Right cardiac atrium (tissue), 5 donors: Measurements from ENCODE around the gene SND1. TPM values are rescaled to one million over a fixed set of nuclear protein-coding genes. Genes with fewer than 3 reads are reported as not detected.

Experiments
- ATAC-seq, 2 donors: fragments of 200-7000 bp; cut with Tn5 transposase; one replicate each; pipeline versions ENCODE4 v1.8.0 to v1.9.1; 2020; ENCODE audit warnings: moderate library complexity in 2 of 2, mild to moderate bottlenecking in 1 of 2
- DNase-seq, 3 donors: peaks; one replicate each; pipeline ENCODE4 v3.0.0-alpha.2; 2020
- H3K27ac ChIP-seq: one replicate; pipeline ENCODE4 v1.5.1; 2013; ENCODE audit warnings: mild to moderate bottlenecking, low read length, control low read depth, moderate library complexity
- H3K27me3 ChIP-seq: one replicate; pipeline ENCODE4 v1.6.1; 2013; ENCODE audit not compliant: control insufficient read depth, insufficient read depth
- H3K4me1 ChIP-seq: one replicate; pipeline ENCODE4 v1.6.1; 2013; ENCODE audit warnings: low read length; ENCODE audit not compliant: control insufficient read depth, insufficient read depth
- H3K4me3 ChIP-seq: one replicate; pipeline ENCODE4 v1.5.1; 2013; ENCODE audit warnings: low read length, control low read depth
- H3K9me3 ChIP-seq: one replicate; pipeline ENCODE4 v1.6.1; 2013; ENCODE audit warnings: low read length; ENCODE audit not compliant: control insufficient read depth
- whole genome bisulfite sequencing: extraction: QIAGEN DNeasy Blood & Tissue Kit; methylation state at CpG from one replicate; pipeline ENCODE4 v1.1.7; 2013; 5-methylcytosine and 5-hydroxymethylcytosine counted together
- intact Hi-C, 4 donors: fragments of 100-400 bp; cut with DNase I; formaldehyde crosslinking; loops; one replicate each; pipeline versions ENCODE4 v1.11.0 to v1.14.0; 2022 to 2023
- polyA plus RNA-seq: library from polyadenylated mRNA; stranded (reverse); fragments of 200-250 nt; gene quantifications from one replicate; pipeline ENCODE4 v1.2.3, GENCODE V29; 2013
- total RNA-seq, 4 donors: library from RNA; stranded (reverse); fragmentation: NEBNext Ultra II Directional; extraction: Animal tissue kit (Norgen Biotek cat#: 25700); gene quantifications; one replicate each; pipeline ENCODE4 v1.2.1, GENCODE V29; 2021
- donor health status: healthy with polysubstance abuse.
- donor health status: DM: no; HTN: yes; CAD: no.
- donor health status: DM: no; HTN: no; CAD: no.
- donor health status: DM: no; HTN: yes; CAD: no; lungs with severe emphysema.
- donor health status: DM: yes; HTN: yes; CAD: no.

The SND1 gene
- total and polyA plus RNA-seq, 5 donors, result 50.0 to 107 (median 89.3) TPM

GRCh38 chr7:127791446-127792189 lies 139.6 kb downstream of the SND1 start:
- DNase-seq, result no peak
- intact Hi-C loops, result no loop called here
- ATAC-seq, result no peak
- H3K27me3 ChIP-seq, result no peaks in the 10 kb centered on the region
- 87% methylated on average over 6 of the region's 6 CpGs for WGBS
- H3K27ac ChIP-seq, result no peak overlapping the region
- no peak overlapping the region for H3K4me3 ChIP-seq
- H3K4me1 ChIP-seq, result peaks cover 13% of the 10 kb centered on the region
- no peaks in the 10 kb centered on the region for H3K9me3 ChIP-seq

- WGBS, result 95% methylated on average over 5 of the region's 5 CpGs
- no peak for ATAC-seq
- peaks cover 13% of the 10 kb centered on the region for H3K4me1 ChIP-seq
- no peaks in the 10 kb centered on the region for H3K27me3 ChIP-seq
- no peak overlapping the region for H3K27ac ChIP-seq
- H3K4me3 ChIP-seq, result no peak overlapping the region
- DNase-seq, result no peak
- intact Hi-C loops, result no loop called here
- no peaks in the 10 kb centered on the region for H3K9me3 ChIP-seq
Observed at GRCh38 chr7:127792528-127793342, 140.7 kb downstream of the SND1 start.

GRCh38 chr7:127793582-127793981 lies 141.6 kb downstream of the SND1 start:
- intact Hi-C loops, result no loop called here
- Histone ChIP-seq H3K4me1 (peaks cover 16% of the 10 kb centered on the region), H3K4me3 (no peak overlapping the region), H3K9me3 (no peaks in the 10 kb centered on the region), H3K27ac (no peak overlapping the region), H3K27me3 (no peaks in the 10 kb centered on the region)
- DNase-seq (no peak), ATAC-seq (peak in 1 of 2 donors; percentile 35)
- 95% methylated on average over 4 of the region's 4 CpGs for WGBS

- intact Hi-C loops, result no loop called here
- DNase-seq, result no peak
- Histone ChIP-seq H3K4me1 (peaks cover 16% of the 10 kb centered on the region), H3K4me3 (no peak overlapping the region), H3K27ac (no peak overlapping the region), H3K9me3 (no peaks in the 10 kb centered on the region), H3K27me3 (no peaks in the 10 kb centered on the region)
- peak; percentile 34 to 64 for ATAC-seq
- 56% methylated on average over 1 of the region's 1 CpG for WGBS
Observed at GRCh38 chr7:127794136-127794535, 142.1 kb downstream of the SND1 start.

- ATAC-seq (peak in 1 of 2 donors; percentile 44), DNase-seq (no peak)
- 56% methylated on average over 4 of the region's 4 CpGs for WGBS
- H3K4me1 ChIP-seq, result peaks cover 16% of the 10 kb centered on the region
- intact Hi-C loops, result no loop called here
- H3K27ac ChIP-seq, result peak overlapping the region; percentile 64
- no peaks in the 10 kb centered on the region for H3K9me3 ChIP-seq
- no peak overlapping the region for H3K4me3 ChIP-seq
- H3K27me3 ChIP-seq, result no peaks in the 10 kb centered on the region
Observed at GRCh38 chr7:127794551-127794950, 142.6 kb downstream of the SND1 start.

- WGBS, result 58% methylated on average over 3 of the region's 3 CpGs
Observed at GRCh38 chr7:127798023-127798422, 146.0 kb downstream of the SND1 start.

GRCh38 chr7:127798769-127799372 lies 146.9 kb downstream of the SND1 start:
- ATAC-seq, result no peak

More at GRCh38 chr7:127798023-127798422, 146.0 kb downstream of the SND1 start:
- ATAC-seq (no peak), DNase-seq (peak in 1 of 3 donors; percentile 26)
- Histone ChIP-seq H3K27me3 (no peaks in the 10 kb centered on the region), H3K4me1 (peaks cover 10% of the 10 kb centered on the region), H3K27ac (no peak overlapping the region), H3K4me3 (no peak overlapping the region), H3K9me3 (no peaks in the 10 kb centered on the region)
- intact Hi-C loops, result no loop called here

GRCh38 chr7:127799535-127800305 lies 147.7 kb downstream of the SND1 start:
- no peak for ATAC-seq
- Histone ChIP-seq H3K27me3 (no peaks in the 10 kb centered on the region), H3K27ac (no peak overlapping the region), H3K9me3 (no peaks in the 10 kb centered on the region), H3K4me3 (no peak overlapping the region), H3K4me1 (peaks cover 2% of the 10 kb centered on the region)
- intact Hi-C loops, result no loop called here
- WGBS, result 73% methylated on average over 4 of the region's 4 CpGs
- no peak for DNase-seq

More at GRCh38 chr7:127798769-127799372, 146.9 kb downstream of the SND1 start:
- no peak overlapping the region for H3K27ac ChIP-seq
- no peak for DNase-seq
- peaks cover 6% of the 10 kb centered on the region for H3K4me1 ChIP-seq
- intact Hi-C loops, result no loop called here
- H3K4me3 ChIP-seq, result no peak overlapping the region
- no peaks in the 10 kb centered on the region for H3K27me3 ChIP-seq
- 80% methylated on average over 6 of the region's 6 CpGs for WGBS
- no peaks in the 10 kb centered on the region for H3K9me3 ChIP-seq

- WGBS, result 82% methylated on average over 5 of the region's 5 CpGs
- intact Hi-C loops, result no loop called here
Observed at GRCh38 chr7:127802845-127803244, 150.9 kb downstream of the SND1 start.

GRCh38 chr7:127803626-127804025 lies 151.6 kb downstream of the SND1 start:
- no peaks in the 10 kb centered on the region for H3K27me3 ChIP-seq
- no peak overlapping the region for H3K27ac ChIP-seq
- no peak overlapping the region for H3K4me3 ChIP-seq
- ATAC-seq (no peak), DNase-seq (no peak)
- WGBS, result 75% methylated on average over 2 of the region's 2 CpGs
- no peaks in the 10 kb centered on the region for H3K9me3 ChIP-seq
- intact Hi-C loops, result no loop called here
- H3K4me1 ChIP-seq, result no peaks in the 10 kb centered on the region

More at GRCh38 chr7:127802845-127803244, 150.9 kb downstream of the SND1 start:
- no peak for DNase-seq
- Histone ChIP-seq H3K4me1 (peaks cover 2% of the 10 kb centered on the region), H3K9me3 (no peaks in the 10 kb centered on the region), H3K4me3 (no peak overlapping the region), H3K27ac (no peak overlapping the region), H3K27me3 (no peaks in the 10 kb centered on the region)
- ATAC-seq, result no peak
